Activated naive CD8-positive, alpha-beta T cell (primary cell): ENCODE data around the gene PALLD.
"Not testable (repeated sequence)": the region's sequence is repeated elsewhere in the genome, so short reads cannot be mapped to it uniquely, and the experiment has no call there.

Experiments used
- H3K27ac Mint-ChIP-seq: one replicate; pipeline ENCODE4 v1.8.0; 2021; ENCODE audit warnings: mixed read lengths
- H3K27me3 Mint-ChIP-seq: one replicate; pipeline ENCODE4 v1.8.0; 2021; ENCODE audit warnings: mixed read lengths
- H3K36me3 Mint-ChIP-seq: one replicate; pipeline ENCODE4 v1.8.0; 2021; ENCODE audit warnings: mixed read lengths
- H3K4me1 Mint-ChIP-seq: one replicate; pipeline ENCODE4 v1.8.0; 2021; ENCODE audit warnings: low read depth, mixed read lengths
- H3K4me3 Mint-ChIP-seq: one replicate; pipeline ENCODE4 v1.8.0; 2021; ENCODE audit warnings: mild to moderate bottlenecking, mixed read lengths
- H3K9me3 Mint-ChIP-seq: one replicate; pipeline ENCODE4 v1.8.0; 2021; ENCODE audit warnings: low read depth, mixed read lengths

Gene PALLD

DNA sequence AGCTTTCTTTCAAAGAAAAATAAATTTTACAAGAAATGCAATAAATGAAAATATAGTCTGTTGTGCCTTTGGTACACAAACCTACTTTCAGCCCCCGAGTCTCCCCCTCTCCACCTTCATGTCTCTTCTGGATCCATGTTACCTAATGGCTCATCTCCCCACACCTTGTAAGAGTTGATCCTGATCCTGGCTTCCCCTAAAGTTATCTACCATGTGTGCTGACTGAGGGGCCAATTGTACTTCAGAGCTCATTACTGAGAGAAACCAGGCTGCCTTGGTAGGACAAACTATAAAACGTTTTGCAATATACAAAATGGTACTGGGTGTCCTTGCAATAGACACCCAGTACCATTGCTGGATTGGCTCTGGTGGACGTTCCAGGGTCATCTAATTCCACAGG is 11.8 kb downstream of the PALLD start:
- H3K27ac Mint-ChIP-seq, result no peak overlapping the region
- peaks cover 3% of the 10 kb centered on the region for H3K36me3 Mint-ChIP-seq
- H3K4me3 Mint-ChIP-seq, result no peak overlapping the region
- H3K27me3 Mint-ChIP-seq, result no peaks in the 10 kb centered on the region
- no peaks in the 10 kb centered on the region for H3K9me3 Mint-ChIP-seq
- peaks cover 39% of the 10 kb centered on the region for H3K4me1 Mint-ChIP-seq

DNA sequence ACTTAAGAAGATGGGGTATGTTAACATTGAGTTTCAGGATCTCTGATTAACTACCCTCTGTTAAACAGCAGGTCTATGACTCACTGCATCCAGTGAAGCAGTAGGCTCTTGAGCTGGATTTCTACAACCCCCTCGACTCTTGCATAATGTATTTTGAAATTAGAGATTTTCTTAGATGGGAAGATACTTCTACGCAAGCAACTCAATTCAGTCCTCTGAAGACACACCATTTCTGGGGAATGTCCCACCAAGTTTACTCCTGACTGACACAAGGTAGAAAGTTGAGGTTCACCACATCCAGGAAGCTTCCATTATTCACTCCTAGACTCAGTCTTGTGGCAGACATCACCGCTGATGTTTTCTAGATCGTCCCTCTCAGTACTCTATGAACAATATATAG is 12.9 kb downstream of the PALLD start:
- peaks cover 38% of the 10 kb centered on the region for H3K4me1 Mint-ChIP-seq

GRCh38 chr4:168511780-168512489 is 15.1 kb downstream of the PALLD start:
- no peaks in the 10 kb centered on the region for H3K27me3 Mint-ChIP-seq
- H3K9me3 Mint-ChIP-seq, result no peaks in the 10 kb centered on the region
- no peaks in the 10 kb centered on the region for H3K36me3 Mint-ChIP-seq
- H3K4me3 Mint-ChIP-seq, result peak overlapping the region; percentile 30
- H3K4me1 Mint-ChIP-seq, result peaks cover 38% of the 10 kb centered on the region
- peak overlapping the region; percentile 58 for H3K27ac Mint-ChIP-seq

More for the DNA sequence above, 12.9 kb downstream of the PALLD start:
- Mint-ChIP-seq H3K27me3 (no peaks in the 10 kb centered on the region), H3K4me3 (peak overlapping the region; percentile 43), H3K9me3 (no peaks in the 10 kb centered on the region), H3K27ac (peak overlapping the region; percentile 62), H3K36me3 (no peaks in the 10 kb centered on the region)

- not testable (repeated sequence) for H3K9me3 Mint-ChIP-seq, H3K36me3 Mint-ChIP-seq, H3K27me3 Mint-ChIP-seq, H3K27ac Mint-ChIP-seq, H3K4me3 Mint-ChIP-seq
- H3K4me1 Mint-ChIP-seq, result peaks cover 38% of the 10 kb centered on the region
Measured at GRCh38 chr4:168513826-168514225, 17.0 kb downstream of the PALLD start.

GRCh38 chr4:168514249-168514852 is 17.5 kb downstream of the PALLD start:
- H3K9me3 Mint-ChIP-seq, result no peaks in the 10 kb centered on the region
- no peak overlapping the region for H3K27ac Mint-ChIP-seq
- no peaks in the 10 kb centered on the region for H3K36me3 Mint-ChIP-seq
- H3K27me3 Mint-ChIP-seq, result no peaks in the 10 kb centered on the region
- no peak overlapping the region for H3K4me3 Mint-ChIP-seq
- peaks cover 37% of the 10 kb centered on the region for H3K4me1 Mint-ChIP-seq

GRCh38 chr4:168515222-168516011 is 18.6 kb downstream of the PALLD start:
- no peaks in the 10 kb centered on the region for H3K9me3 Mint-ChIP-seq
- H3K27me3 Mint-ChIP-seq, result no peaks in the 10 kb centered on the region
- peaks cover 27% of the 10 kb centered on the region for H3K4me1 Mint-ChIP-seq
- peak overlapping the region; percentile 19 for H3K27ac Mint-ChIP-seq
- no peak overlapping the region for H3K4me3 Mint-ChIP-seq
- no peaks in the 10 kb centered on the region for H3K36me3 Mint-ChIP-seq

DNA sequence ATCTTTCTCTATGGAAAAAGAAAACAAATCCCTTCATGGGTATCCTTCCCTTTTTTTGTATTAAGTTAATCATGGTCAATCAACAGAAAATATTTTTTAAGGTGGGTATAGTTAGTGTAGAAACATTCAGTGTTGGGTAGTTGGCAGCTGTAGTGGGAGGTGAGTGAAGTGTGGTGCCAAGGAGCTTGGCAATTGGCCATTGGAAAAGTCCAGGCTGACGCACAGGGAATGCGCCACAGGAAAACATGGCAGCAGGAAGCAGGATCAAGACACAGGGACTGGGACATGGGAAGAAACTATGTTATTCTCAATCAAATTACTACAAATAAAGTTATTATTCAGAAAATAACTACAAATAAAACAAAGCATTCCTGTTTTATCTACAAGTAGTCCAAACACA is 20.0 kb downstream of the PALLD start:
- no peaks in the 10 kb centered on the region for H3K36me3 Mint-ChIP-seq
- H3K27me3 Mint-ChIP-seq, result no peaks in the 10 kb centered on the region
- H3K27ac Mint-ChIP-seq, result no peak overlapping the region
- H3K4me3 Mint-ChIP-seq, result no peak overlapping the region
- peaks cover 14% of the 10 kb centered on the region for H3K4me1 Mint-ChIP-seq
- no peaks in the 10 kb centered on the region for H3K9me3 Mint-ChIP-seq

DNA sequence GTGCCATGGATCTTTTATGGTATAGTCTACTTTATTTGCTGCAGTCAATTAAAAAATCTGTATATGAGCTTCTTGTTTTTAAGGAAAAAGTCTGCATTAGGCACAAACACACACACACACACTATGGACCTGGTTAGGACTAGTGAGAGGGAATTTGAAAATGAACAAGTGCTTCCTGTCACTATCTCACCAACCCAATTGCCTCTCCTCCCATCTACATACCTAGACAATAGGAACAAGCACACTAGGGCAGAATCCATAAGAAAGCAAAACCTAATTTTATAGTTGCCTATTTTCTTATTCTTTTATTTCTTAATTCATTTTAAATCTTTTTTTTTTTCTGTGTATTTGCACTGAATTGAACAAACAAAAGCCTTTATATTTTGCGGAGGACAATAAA is 22.7 kb downstream of the PALLD start:
- Mint-ChIP-seq H3K27ac (no peak overlapping the region), H3K36me3 (no peaks in the 10 kb centered on the region), H3K4me1 (no peaks in the 10 kb centered on the region), H3K9me3 (no peaks in the 10 kb centered on the region), H3K4me3 (no peak overlapping the region), H3K27me3 (no peaks in the 10 kb centered on the region)

DNA sequence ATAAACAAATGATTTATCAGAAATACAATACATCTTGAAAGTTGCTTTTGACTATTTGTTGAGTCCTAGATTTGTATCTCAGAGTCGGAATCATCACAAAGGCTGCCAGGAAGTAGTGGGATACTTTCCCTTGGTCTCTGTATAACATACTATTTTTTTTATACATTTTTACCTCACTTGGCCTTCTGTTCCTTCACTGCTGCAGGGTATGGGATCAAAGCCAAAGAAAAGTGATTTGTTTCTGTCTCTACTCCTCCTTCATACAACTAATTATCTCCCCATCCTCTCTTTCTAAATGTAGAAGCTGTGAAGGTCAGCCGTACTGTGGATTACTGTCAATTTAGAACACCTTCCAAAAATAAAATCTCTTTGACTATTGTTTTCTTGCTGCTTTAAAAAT is 24.9 kb downstream of the PALLD start:
- Mint-ChIP-seq H3K4me3 (no peak overlapping the region), H3K4me1 (no peaks in the 10 kb centered on the region), H3K36me3 (no peaks in the 10 kb centered on the region)

DNA sequence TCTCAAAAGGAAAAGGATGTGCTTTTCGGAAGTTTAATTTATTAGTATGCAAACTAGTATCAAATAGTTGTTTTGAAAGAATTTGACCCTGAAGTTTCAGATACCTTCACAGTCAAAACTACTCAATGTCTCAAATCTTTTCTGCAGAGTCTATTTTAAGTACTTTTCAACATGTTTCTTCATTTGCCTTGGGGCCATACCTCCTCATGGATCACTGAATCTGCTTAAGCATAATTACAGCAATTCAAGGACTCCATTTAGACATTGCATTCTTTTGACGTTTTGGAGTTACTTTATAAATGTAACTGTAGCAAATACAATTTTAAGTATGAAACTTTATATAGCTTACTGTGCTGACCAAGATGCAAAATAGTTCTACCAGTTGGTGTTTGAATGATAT is 25.5 kb downstream of the PALLD start:
- Mint-ChIP-seq H3K9me3 (no peaks in the 10 kb centered on the region), H3K27ac (no peak overlapping the region), H3K4me1 (no peaks in the 10 kb centered on the region), H3K27me3 (peaks cover 3% of the 10 kb centered on the region), H3K36me3 (no peaks in the 10 kb centered on the region), H3K4me3 (no peak overlapping the region)

More for the DNA sequence above, 24.9 kb downstream of the PALLD start:
- Mint-ChIP-seq H3K27me3 (peaks cover 2% of the 10 kb centered on the region), H3K9me3 (no peaks in the 10 kb centered on the region), H3K27ac (no peak overlapping the region)

GRCh38 chr4:168522829-168523489 is 26.1 kb downstream of the PALLD start:
- Mint-ChIP-seq H3K27me3 (peaks cover 4% of the 10 kb centered on the region), H3K4me3 (no peak overlapping the region), H3K36me3 (no peaks in the 10 kb centered on the region), H3K27ac (no peak overlapping the region), H3K4me1 (no peaks in the 10 kb centered on the region), H3K9me3 (no peaks in the 10 kb centered on the region)

DNA sequence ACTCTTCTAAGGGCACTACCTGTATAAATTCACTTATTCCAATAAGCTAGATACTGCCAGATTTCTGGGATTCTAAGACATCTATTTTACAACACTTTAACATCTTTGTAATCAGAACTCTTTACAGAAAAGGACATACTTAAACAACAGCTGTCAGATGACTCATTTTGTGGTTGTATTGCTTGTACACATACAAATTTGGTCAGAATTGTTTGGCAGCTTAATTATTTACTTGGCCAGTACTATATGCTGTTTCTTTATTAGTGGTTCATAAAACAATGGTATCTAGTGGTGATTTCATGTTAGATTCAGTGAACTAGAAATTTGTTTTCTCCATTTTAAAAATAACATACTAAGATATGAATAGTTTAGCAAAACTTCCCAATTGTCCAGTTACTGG is 27.2 kb downstream of the PALLD start:
- Mint-ChIP-seq H3K4me1 (no peaks in the 10 kb centered on the region), H3K4me3 (no peak overlapping the region), H3K9me3 (no peaks in the 10 kb centered on the region), H3K36me3 (no peaks in the 10 kb centered on the region), H3K27me3 (peaks cover 5% of the 10 kb centered on the region), H3K27ac (no peak overlapping the region)

DNA sequence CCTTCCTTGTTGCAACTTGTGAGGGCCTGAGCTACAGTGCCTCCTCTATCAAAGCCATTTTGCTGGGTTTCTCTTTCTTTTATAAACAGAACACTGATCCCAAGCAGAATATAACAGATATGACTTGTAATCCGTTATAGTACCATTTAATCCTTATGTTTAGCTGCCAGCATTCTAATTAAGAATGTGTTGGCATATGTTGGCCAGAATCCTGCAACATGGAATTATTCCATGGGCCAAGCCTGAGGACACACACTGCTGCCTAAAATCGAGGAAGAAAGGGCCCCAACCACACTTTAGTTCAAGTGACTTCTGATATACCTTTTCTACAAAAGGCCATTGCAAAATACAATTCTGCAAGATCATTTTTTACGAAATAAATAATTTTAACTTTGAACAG is 28.0 kb downstream of the PALLD start:
- Mint-ChIP-seq H3K27me3 (peaks cover 5% of the 10 kb centered on the region), H3K36me3 (no peaks in the 10 kb centered on the region), H3K9me3 (no peaks in the 10 kb centered on the region)

DNA sequence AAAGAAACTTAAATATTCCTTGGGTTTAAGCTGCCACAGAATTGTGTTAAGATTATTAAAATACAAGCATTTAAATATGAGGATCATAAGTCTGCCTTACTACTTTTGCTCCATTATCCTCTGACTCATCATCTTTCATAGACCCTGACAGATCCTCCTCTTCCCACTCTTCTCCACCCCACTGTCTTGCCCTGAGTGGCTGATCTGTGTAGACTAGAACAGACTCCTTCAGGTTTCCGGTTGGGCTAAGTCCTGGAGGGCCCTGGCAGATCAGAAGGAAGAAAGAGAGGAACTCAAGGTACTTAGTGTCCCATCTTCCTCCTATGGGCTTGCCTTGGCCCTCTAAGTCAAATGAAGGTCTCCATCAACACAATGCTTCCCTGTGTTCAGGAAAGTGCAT is 30.7 kb downstream of the PALLD start:
- H3K27me3 Mint-ChIP-seq, result peaks cover 5% of the 10 kb centered on the region
- H3K4me1 Mint-ChIP-seq, result no peaks in the 10 kb centered on the region
- H3K9me3 Mint-ChIP-seq, result no peaks in the 10 kb centered on the region
- H3K27ac Mint-ChIP-seq, result no peak overlapping the region
- H3K36me3 Mint-ChIP-seq, result no peaks in the 10 kb centered on the region
- H3K4me3 Mint-ChIP-seq, result no peak overlapping the region

More for the DNA sequence above, 28.0 kb downstream of the PALLD start:
- H3K4me3 Mint-ChIP-seq, result no peak overlapping the region
- no peaks in the 10 kb centered on the region for H3K4me1 Mint-ChIP-seq
- H3K27ac Mint-ChIP-seq, result no peak overlapping the region
